Skeletal muscle satellite cell (primary cell): Measurements from ENCODE around the gene SPINT2.

Source experiments
- H3K27me3 ChIP-seq: 2 replicates; pipeline ENCODE4 v1.7.0; 2013; ENCODE audit warnings: low read length; ENCODE audit not compliant: control insufficient read depth, insufficient read depth
- H3K36me3 ChIP-seq: 2 replicates; pipeline ENCODE4 v1.7.0; 2013; ENCODE audit warnings: mild to moderate bottlenecking, control low read depth, low read length; ENCODE audit not compliant: insufficient read depth
- H3K4me1 ChIP-seq: 2 replicates; pipeline ENCODE4 v1.7.0; 2013; ENCODE audit warnings: low read length; ENCODE audit not compliant: control insufficient read depth, insufficient read depth
- H3K4me2 ChIP-seq: 2 replicates; pipeline ENCODE4 v1.7.0; 2013; ENCODE audit warnings: mild to moderate bottlenecking, low read length
- H3K4me3 ChIP-seq: 2 replicates; pipeline ENCODE4 v1.7.0; 2013; ENCODE audit warnings: low read length
- H3K9ac ChIP-seq: 2 replicates; pipeline ENCODE4 v1.7.0; 2013; ENCODE audit warnings: mild to moderate bottlenecking, low read depth, low read length, moderate library complexity
- H3K9me3 ChIP-seq: replicated peaks from 2 replicates; pipeline ENCODE4 v1.7.0; 2013; ENCODE audit warnings: mild to moderate bottlenecking, control low read depth, low read length

Gene SPINT2

GRCh38 chr19:38276942-38277517, 12.7 kb downstream of the SPINT2 start:
- no peaks in the 10 kb centered on the region for H3K36me3 ChIP-seq
- H3K9ac ChIP-seq = peak overlapping the region; percentile 56
- H3K4me2 ChIP-seq = peak overlapping the region; percentile 60
- peaks cover 22% of the 10 kb centered on the region for H3K4me1 ChIP-seq
- peak overlapping the region; percentile 2 for H3K4me3 ChIP-seq
- no peaks in the 10 kb centered on the region for H3K9me3 ChIP-seq
- H3K27me3 ChIP-seq = no peaks in the 10 kb centered on the region

GRCh38 chr19:38277549-38277948, 13.2 kb downstream of the SPINT2 start:
- Histone ChIP-seq H3K4me1 (peaks cover 22% of the 10 kb centered on the region), H3K4me2 (peak overlapping the region; percentile 60), H3K4me3 (peak overlapping the region; percentile 2), H3K36me3 (no peaks in the 10 kb centered on the region), H3K27me3 (no peaks in the 10 kb centered on the region), H3K9me3 (no peaks in the 10 kb centered on the region), H3K9ac (peak overlapping the region; percentile 56)

GRCh38 chr19:38277969-38278680, 13.8 kb downstream of the SPINT2 start:
- Histone ChIP-seq H3K9ac (peak overlapping the region; percentile 56), H3K4me2 (peak overlapping the region; percentile 60), H3K36me3 (no peaks in the 10 kb centered on the region), H3K4me1 (peaks cover 22% of the 10 kb centered on the region), H3K4me3 (no peak overlapping the region), H3K27me3 (no peaks in the 10 kb centered on the region), H3K9me3 (no peaks in the 10 kb centered on the region)

DNA sequence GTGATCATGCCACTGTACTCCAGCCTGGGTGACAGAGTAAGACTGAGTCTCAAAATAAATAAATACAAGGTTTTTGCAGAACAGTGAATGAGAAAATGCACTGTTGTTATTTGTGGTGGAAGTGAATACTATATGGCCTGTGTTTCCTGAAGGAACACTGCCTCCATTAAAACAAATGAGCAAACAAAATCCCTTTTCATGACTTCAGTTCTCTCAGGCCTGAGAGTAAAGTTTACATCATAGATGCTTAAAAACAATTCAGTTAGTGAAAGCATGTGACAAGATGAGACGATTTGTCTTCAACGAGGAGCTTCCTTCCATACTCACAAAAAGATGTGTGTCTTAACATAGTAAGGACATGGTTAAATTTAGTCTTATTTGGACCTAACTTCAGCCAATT, 14.4 kb downstream of the SPINT2 start:
- no peaks in the 10 kb centered on the region for H3K27me3 ChIP-seq
- no peaks in the 10 kb centered on the region for H3K9me3 ChIP-seq
- no peak overlapping the region for H3K4me3 ChIP-seq
- no peaks in the 10 kb centered on the region for H3K36me3 ChIP-seq
- no peak overlapping the region for H3K4me2 ChIP-seq
- peak overlapping the region; percentile 56 for H3K9ac ChIP-seq
- peaks cover 22% of the 10 kb centered on the region for H3K4me1 ChIP-seq

GRCh38 chr19:38280030-38280921, 15.9 kb downstream of the SPINT2 start:
- peaks cover 26% of the 10 kb centered on the region for H3K4me1 ChIP-seq
- H3K4me2 ChIP-seq = no peak overlapping the region
- no peaks in the 10 kb centered on the region for H3K9me3 ChIP-seq
- no peaks in the 10 kb centered on the region for H3K27me3 ChIP-seq
- H3K9ac ChIP-seq = no peak overlapping the region
- H3K4me3 ChIP-seq = no peak overlapping the region
- H3K36me3 ChIP-seq = no peaks in the 10 kb centered on the region

GRCh38 chr19:38281811-38282566, 17.6 kb downstream of the SPINT2 start:
- no peaks in the 10 kb centered on the region for H3K27me3 ChIP-seq
- H3K4me1 ChIP-seq = peaks cover 33% of the 10 kb centered on the region
- no peak overlapping the region for H3K9ac ChIP-seq
- no peaks in the 10 kb centered on the region for H3K36me3 ChIP-seq
- H3K9me3 ChIP-seq = no peaks in the 10 kb centered on the region
- no peak overlapping the region for H3K4me2 ChIP-seq
- no peak overlapping the region for H3K4me3 ChIP-seq

- no peak overlapping the region for H3K4me2 ChIP-seq
- no peaks in the 10 kb centered on the region for H3K27me3 ChIP-seq
- H3K9ac ChIP-seq = no peak overlapping the region
- H3K36me3 ChIP-seq = no peaks in the 10 kb centered on the region
- H3K4me3 ChIP-seq = no peak overlapping the region
- H3K9me3 ChIP-seq = no peaks in the 10 kb centered on the region
- H3K4me1 ChIP-seq = peaks cover 23% of the 10 kb centered on the region
These were observed 18.9 kb downstream of the SPINT2 start for GRCh38 chr19:38283271-38283670.

- H3K36me3 ChIP-seq = no peaks in the 10 kb centered on the region
- H3K9me3 ChIP-seq = no peaks in the 10 kb centered on the region
- H3K4me2 ChIP-seq = no peak overlapping the region
- peaks cover 23% of the 10 kb centered on the region for H3K4me1 ChIP-seq
- H3K9ac ChIP-seq = no peak overlapping the region
- no peaks in the 10 kb centered on the region for H3K27me3 ChIP-seq
- no peak overlapping the region for H3K4me3 ChIP-seq
These were observed 20.0 kb downstream of the SPINT2 start for GRCh38 chr19:38284422-38284821.

GRCh38 chr19:38285567-38285966, 21.2 kb downstream of the SPINT2 start:
- peak overlapping the region; percentile 55 for H3K4me2 ChIP-seq
- H3K36me3 ChIP-seq = no peaks in the 10 kb centered on the region
- H3K4me3 ChIP-seq = no peak overlapping the region
- peaks cover 35% of the 10 kb centered on the region for H3K4me1 ChIP-seq
- no peak overlapping the region for H3K9ac ChIP-seq
- no peaks in the 10 kb centered on the region for H3K9me3 ChIP-seq
- H3K27me3 ChIP-seq = no peaks in the 10 kb centered on the region

- Histone ChIP-seq H3K9me3 (no peaks in the 10 kb centered on the region), H3K9ac (no peak overlapping the region), H3K4me3 (no peak overlapping the region), H3K36me3 (no peaks in the 10 kb centered on the region), H3K27me3 (no peaks in the 10 kb centered on the region), H3K4me1 (peaks cover 48% of the 10 kb centered on the region), H3K4me2 (no peak overlapping the region)
These were observed 23.2 kb downstream of the SPINT2 start for GRCh38 chr19:38287604-38288003.
